Measurements from ENCODE around the gene H1-8.

Gene H1-8

GRCh38 chr3:129528589-129529100 lies 14.3 kb upstream of the H1-8 start, which contains the start of gene RHO (continued):
- no peak for TF ChIP-seq CTCF (tag by site-specific recombination; IDR thresholded peaks at IDR 0.05)
- TF ChIP-seq OSR2 (tag by site-specific recombination; IDR thresholded peaks at IDR 0.05), result no peak

GRCh38 chr3:129529436-129530210 lies 13.4 kb upstream of the H1-8 start:
- CTCF ChIA-PET, result no interaction called here
- no peaks in the 10 kb centered on the region for H3K9me3 ChIP-seq (ENCODE audit: control insufficient read depth, insufficient read depth, low read depth, low read length)
- no peaks in the 10 kb centered on the region for H3K4me1 ChIP-seq (ENCODE audit: control insufficient read depth, insufficient read depth, low read length)
- no peak overlapping the region for H3K27ac ChIP-seq (ENCODE audit: extremely low read depth, low read depth, low read length)
- POLR2A ChIA-PET, result no interaction called here
- TF ChIP-seq ZFHX2 (tag by site-specific recombination; conservative IDR thresholded peaks at IDR 0.05) (no peak), ZBTB7A (tag by site-specific recombination; IDR thresholded peaks at IDR 0.05; ENCODE audit: low read depth) (no peak), SP7 (tag by site-specific recombination; IDR thresholded peaks at IDR 0.05) (no peak), ZNF670 (tag by site-specific recombination; IDR thresholded peaks at IDR 0.05; ENCODE audit: low read depth) (no peak), ZNF366 (tag by site-specific recombination; conservative IDR thresholded peaks at IDR 0.05) (no peak), ZNF19 (tag by site-specific recombination; IDR thresholded peaks at IDR 0.05; ENCODE audit: low read depth) (no peak), ZNF248 (tag by site-specific recombination; IDR thresholded peaks at IDR 0.05) (no peak), ZNF175 (tag by site-specific recombination; IDR thresholded peaks at IDR 0.05) (no peak), CTCF (tag by site-specific recombination; IDR thresholded peaks at IDR 0.05) (no peak), ZNF76 (tag by site-specific recombination; IDR thresholded peaks at IDR 0.05; ENCODE audit: borderline replicate concordance, low read depth) (no peak), ZNF510 (tag by site-specific recombination; IDR thresholded peaks at IDR 0.05; ENCODE audit: insufficient replicate concordance) (no peak), ZNF335 (tag by site-specific recombination; conservative IDR thresholded peaks at IDR 0.05) (no peak), ZNF621 (tag by site-specific recombination; IDR thresholded peaks at IDR 0.05) (no peak), ZNF202 (tag by site-specific recombination; IDR thresholded peaks at IDR 0.05; ENCODE audit: borderline replicate concordance) (no peak), ZNF292 (tag by site-specific recombination; IDR thresholded peaks at IDR 0.05; ENCODE audit: borderline replicate concordance, low read depth) (no peak), ZNF211 (tag by site-specific recombination; IDR thresholded peaks at IDR 0.05; ENCODE audit: low read depth) (no peak), ZNF311 (tag by site-specific recombination; IDR thresholded peaks at IDR 0.05; ENCODE audit: borderline replicate concordance) (no peak), ZNF843 (tag by site-specific recombination; IDR thresholded peaks at IDR 0.05) (no peak), ZNF501 (tag by site-specific recombination; IDR thresholded peaks at IDR 0.05) (no peak), ZBTB17 (tag by site-specific recombination; IDR thresholded peaks at IDR 0.05) (no peak)
- no peaks in the 10 kb centered on the region for H3K36me3 ChIP-seq (ENCODE audit: control insufficient read depth in 2 of 2, insufficient read depth in 1 of 2, low read length in 2 of 2)
- H3K4me3 ChIP-seq (ENCODE audit: low read depth, low read length), result no peak overlapping the region
